Suprapubic skin (tissue), 4 donors: ENCODE data around the gene SKIC8. TPM values are rescaled to one million over a fixed set of nuclear protein-coding genes. Genes with fewer than 3 reads are reported as not detected.
A peak's percentile ranks its signal among the peaks of the same experiment; 100 is the strongest.

Experiments
- DNase-seq, 2 donors: peaks; one replicate each; pipeline ENCODE4 v3.0.0-alpha.2; 2019; ENCODE audit warnings: low spot score in 2 of 2
- H3K27ac ChIP-seq: fragments of 200-600 bp; sonication (generic); one replicate; pipeline ENCODE4 v1.5.1; 2019
- H3K27me3 ChIP-seq: fragments of 200-600 bp; sonication (generic); one replicate; pipeline ENCODE4 v1.5.1; 2019
- H3K36me3 ChIP-seq: fragments of 200-600 bp; sonication (generic); one replicate; pipeline ENCODE4 v1.5.1; 2019
- H3K4me1 ChIP-seq: fragments of 200-600 bp; sonication (generic); one replicate; pipeline ENCODE4 v1.5.1; 2019
- H3K4me3 ChIP-seq: fragments of 200-600 bp; sonication (generic); one replicate; pipeline ENCODE4 v1.5.1; 2019; ENCODE audit warnings: mild to moderate bottlenecking
- H3K9me3 ChIP-seq: fragments of 200-600 bp; sonication (generic); one replicate; pipeline ENCODE4 v1.5.1; 2019
- CTCF ChIP-seq, 2 donors: fragments of 200-600 bp in 1 of 2; fragments of 450-650 bp in 1 of 2; sonication (generic) in 1 of 2; IDR thresholded peaks; one replicate each; pipeline ENCODE4 v1.5.1; 2016 to 2019; ENCODE audit warnings: antibody characterized with exemption in 2 of 2, mild to moderate bottlenecking in 1 of 2, moderate library complexity in 1 of 2
- EP300 ChIP-seq: sonication (generic); formaldehyde crosslinking; IDR thresholded peaks from one replicate; pipeline ENCODE4 v1.6.1; 2017; ENCODE audit warnings: antibody characterized with exemption
- POLR2A ChIP-seq, 2 donors: fragments of 450-650 bp; IDR thresholded peaks; one replicate each; pipeline ENCODE4 v1.6.1; 2017; ENCODE audit warnings: antibody characterized with exemption in 2 of 2, mild to moderate bottlenecking in 2 of 2, moderate library complexity in 2 of 2
- POLR2AphosphoS5 ChIP-seq, 3 donors: sonication (generic); formaldehyde crosslinking; IDR thresholded peaks; one replicate each; pipeline ENCODE4 v1.6.1; 2017; ENCODE audit warnings: antibody characterized with exemption in 3 of 3
- WGBS: methylation state at CpG from one replicate; pipeline ENCODE4 v1.1.5; 2018; 5-methylcytosine and 5-hydroxymethylcytosine counted together
- total RNA-seq, 4 donors: library from RNA; depleted of rRNA; stranded (reverse); fragments of >200 nt; gene quantifications; one replicate each; pipeline ENCODE4 v1.1.0, GENCODE V29; 2016

Gene SKIC8
- total RNA-seq, 4 donors from 2014 or later = 42.9 to 69.9 (median 56.2) TPM

DNA sequence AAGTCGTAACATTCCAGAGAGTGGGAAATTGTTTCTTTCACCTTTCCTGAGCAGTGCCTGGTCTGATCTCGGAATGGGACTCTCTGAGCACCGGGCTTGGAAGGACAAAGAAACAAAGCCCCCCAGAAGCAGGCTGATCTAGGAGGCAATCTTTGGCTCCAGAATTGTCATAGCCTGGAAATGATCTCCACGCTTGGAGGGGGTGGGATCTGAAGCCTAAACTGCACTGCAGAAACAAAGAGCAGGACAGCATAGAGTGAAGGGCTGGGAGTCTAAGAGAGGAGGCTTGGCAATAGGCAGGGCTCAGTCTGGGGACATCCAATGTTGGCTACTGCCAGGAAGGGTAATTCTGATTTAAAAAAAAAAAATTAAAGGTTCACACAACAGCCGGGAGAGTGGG lies 42.6 kb upstream of the SKIC8 start:
- H3K4me1 ChIP-seq = peaks cover 18% of the 10 kb centered on the region
- no peaks in the 10 kb centered on the region for H3K36me3 ChIP-seq
- DNase-seq = no peak
- H3K27ac ChIP-seq = no peak overlapping the region
- 67% methylated on average over 5 of the region's 5 CpGs for WGBS
- H3K4me3 ChIP-seq = no peak overlapping the region
- H3K27me3 ChIP-seq = peaks cover 64% of the 10 kb centered on the region
- H3K9me3 ChIP-seq = no peaks in the 10 kb centered on the region
- no peak for TF ChIP-seq EP300
- no peak for TF ChIP-seq POLR2A (IDR thresholded peaks at IDR 0.05)
- TF ChIP-seq POLR2AphosphoS5 (IDR thresholded peaks at IDR 0.05) = no peak
- TF ChIP-seq CTCF (IDR thresholded peaks at IDR 0.05) = no peak

DNA sequence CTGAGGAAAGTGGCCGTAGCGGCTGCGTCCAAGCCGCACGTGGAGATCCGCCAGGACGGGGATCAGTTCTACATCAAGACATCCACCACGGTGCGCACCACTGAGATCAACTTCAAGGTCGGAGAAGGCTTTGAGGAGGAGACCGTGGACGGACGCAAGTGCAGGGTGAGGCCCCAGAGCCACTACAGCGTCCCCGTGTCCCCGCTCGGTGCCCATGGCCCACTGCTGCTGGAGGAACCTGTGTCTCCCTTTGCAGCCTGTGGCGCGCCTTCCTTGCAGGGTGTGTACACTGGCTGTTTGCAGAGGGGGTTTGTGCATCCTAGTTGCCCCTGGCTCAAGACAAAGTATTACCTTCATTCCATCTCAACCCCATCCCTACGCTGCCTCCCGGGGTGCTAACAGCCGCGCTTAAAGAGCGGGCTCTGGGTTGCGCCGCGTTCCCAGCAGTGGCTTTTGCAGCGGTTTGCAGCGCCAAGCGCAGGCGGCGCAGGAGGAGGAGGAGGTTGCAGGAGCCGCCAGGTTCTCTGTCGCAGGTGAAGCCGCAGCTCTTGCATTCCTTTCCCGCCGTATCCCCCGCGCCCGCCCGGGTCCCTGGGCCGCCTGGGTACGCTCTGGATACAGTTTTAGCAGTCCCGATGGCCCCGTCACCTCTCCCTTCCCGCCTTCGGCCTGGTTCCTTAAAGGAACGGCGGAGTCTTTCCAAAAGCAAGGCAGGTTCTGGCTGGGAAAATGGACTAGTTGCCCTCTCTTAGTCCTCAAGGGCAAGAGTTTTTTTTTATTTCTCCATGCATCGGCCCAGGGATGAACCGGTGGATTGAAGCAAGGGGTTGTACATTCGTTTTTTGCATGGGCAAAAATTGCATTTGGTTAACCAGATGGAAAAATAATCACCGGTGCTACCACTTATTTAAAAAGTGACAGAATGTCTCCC lies 41.9 kb upstream of the SKIC8 start:
- 25% methylated on average over 23 of the region's 53 CpGs for WGBS
- H3K27ac ChIP-seq = no peak overlapping the region
- TF ChIP-seq POLR2AphosphoS5 (IDR thresholded peaks at IDR 0.05) (no peak), EP300 (no peak), CTCF (IDR thresholded peaks at IDR 0.05) (no peak), POLR2A (IDR thresholded peaks at IDR 0.05) (no peak)
- DNase-seq = no peak
- no peaks in the 10 kb centered on the region for H3K9me3 ChIP-seq
- peak overlapping the region; percentile 34 for H3K4me3 ChIP-seq
- H3K36me3 ChIP-seq = no peaks in the 10 kb centered on the region
- peaks cover 18% of the 10 kb centered on the region for H3K4me1 ChIP-seq
- peaks cover 71% of the 10 kb centered on the region for H3K27me3 ChIP-seq

- Histone ChIP-seq H3K4me1 (peaks cover 18% of the 10 kb centered on the region), H3K9me3 (no peaks in the 10 kb centered on the region), H3K27me3 (peaks cover 74% of the 10 kb centered on the region), H3K27ac (no peak within 1 kb of the TSS), H3K4me3 (peak within 1 kb of the TSS; percentile 34), H3K36me3 (no peaks in the 10 kb centered on the region)
- no peak for TF ChIP-seq POLR2A (IDR thresholded peaks at IDR 0.05)
- TF ChIP-seq CTCF (IDR thresholded peaks at IDR 0.05) = no peak
- no peak for TF ChIP-seq POLR2AphosphoS5 (IDR thresholded peaks at IDR 0.05)
- TF ChIP-seq EP300 = no peak
- no peak for DNase-seq
- 3% methylated on average over 30 of the region's 67 CpGs for WGBS
Observed at GRCh38 chr15:78340231-78341056, 41.0 kb upstream of the SKIC8 start, which contains the start of gene CRABP1. TSS of gene CRABP1 (plus strand) at chr15:78340353. CDS start at chr15:78340429, 76 bp downstream.

GRCh38 chr15:78339559-78339958 lies 40.1 kb upstream of the SKIC8 start:
- H3K36me3 ChIP-seq = no peaks in the 10 kb centered on the region
- no peaks in the 10 kb centered on the region for H3K9me3 ChIP-seq
- peaks cover 74% of the 10 kb centered on the region for H3K27me3 ChIP-seq
- peaks cover 18% of the 10 kb centered on the region for H3K4me1 ChIP-seq
- WGBS = 63% methylated on average over 16 of the region's 17 CpGs
- no peak for DNase-seq
- H3K27ac ChIP-seq = no peak overlapping the region
- H3K4me3 ChIP-seq = no peak overlapping the region
- TF ChIP-seq EP300 (no peak), CTCF (IDR thresholded peaks at IDR 0.05) (no peak), POLR2AphosphoS5 (IDR thresholded peaks at IDR 0.05) (no peak), POLR2A (IDR thresholded peaks at IDR 0.05) (no peak)

GRCh38 chr15:78338781-78339180 lies 39.4 kb upstream of the SKIC8 start:
- Histone ChIP-seq H3K4me1 (peaks cover 18% of the 10 kb centered on the region), H3K4me3 (no peak overlapping the region), H3K36me3 (no peaks in the 10 kb centered on the region), H3K27me3 (peaks cover 74% of the 10 kb centered on the region), H3K27ac (no peak overlapping the region), H3K9me3 (no peaks in the 10 kb centered on the region)
- no peak for DNase-seq
- TF ChIP-seq CTCF (IDR thresholded peaks at IDR 0.05) = no peak
- no peak for TF ChIP-seq EP300
- TF ChIP-seq POLR2AphosphoS5 (IDR thresholded peaks at IDR 0.05) = no peak
- TF ChIP-seq POLR2A (IDR thresholded peaks at IDR 0.05) = no peak
- WGBS = 68% methylated on average over 7 of the region's 7 CpGs
